ENCODE measurements around the gene PALLD. TPM values are rescaled to one million over a fixed set of nuclear protein-coding genes. Genes with fewer than 3 reads are reported as not detected.
"Not testable (repeated sequence)": the region's sequence is repeated elsewhere in the genome, so short reads cannot be mapped to it uniquely, and the experiment has no call there.

PALLD gene
- total and polyA plus RNA-seq, 2 of the 8 experiments (the other 6 are each of a cell fraction or from before 2014, with no cell fraction given): 10.5 to 25.0 TPM

DNA sequence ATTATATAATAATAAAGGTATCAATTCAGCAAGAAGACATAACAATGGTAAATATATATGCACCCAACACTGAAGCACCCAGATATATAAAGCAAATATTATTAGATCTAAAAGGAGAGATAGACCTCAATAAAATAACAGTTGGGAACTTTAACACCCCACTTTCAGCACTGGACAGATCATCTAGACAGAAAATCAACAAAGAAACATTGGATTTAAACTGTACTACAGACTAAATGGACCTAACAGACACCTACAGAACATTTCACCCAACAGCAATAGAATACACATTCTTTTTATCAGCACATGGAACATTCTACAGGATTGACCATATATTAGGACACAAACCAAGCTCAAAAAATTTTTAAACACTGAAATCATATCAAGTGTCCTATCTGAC, 436.6 kb downstream of the PALLD start (continued):
- no peak for TF ChIP-seq HDAC2 (IDR thresholded peaks at IDR 0.05; ENCODE audit: borderline replicate concordance in 1 of 2, low read depth in 2 of 2, low read length in 2 of 2)

GRCh38 chr4:168937473-168937872, 440.6 kb downstream of the PALLD start:
- H2AFZ ChIP-seq (ENCODE audit: low read length); H3K9me3 ChIP-seq (ENCODE audit: insufficient read depth in 2 of 2, low read depth in 1 of 2, low read length in 1 of 2); H3K9ac ChIP-seq (replicated peaks in 1 of 4; ENCODE audit: extremely low read depth in 1 of 4, low read depth in 3 of 4, low read length in 3 of 4); H2BK15ac ChIP-seq (ENCODE audit: low read length); H4K91ac ChIP-seq (replicated peaks; ENCODE audit: insufficient read length, low read length); POLR2A ChIA-PET (ENCODE audit: partially characterized antibody); H3K4me2 ChIP-seq (ENCODE audit: insufficient read depth in 1 of 2, low read depth in 2 of 2, low read length in 2 of 2); H3K4ac ChIP-seq (replicated peaks; ENCODE audit: insufficient read length, low read depth, low read length); H3K36me3 ChIP-seq (ENCODE audit: control insufficient read depth in 2 of 4, insufficient read depth in 4 of 4, low read length in 3 of 4); H3K23ac ChIP-seq (ENCODE audit: insufficient read length); H3K27me3 ChIP-seq (replicated peaks in 1 of 4; ENCODE audit: control insufficient read depth in 3 of 4, extremely low read depth in 1 of 4, insufficient read depth in 3 of 4, low read length in 3 of 4); H4K8ac ChIP-seq (ENCODE audit: extremely low read depth, insufficient read depth, low read length); H2BK20ac ChIP-seq (ENCODE audit: low read length); H3K4me1 ChIP-seq (replicated peaks in 1 of 4; ENCODE audit: control insufficient read depth in 3 of 4, insufficient read depth in 4 of 4, low read length in 3 of 4); FAIRE-seq; H3K79me1 ChIP-seq (ENCODE audit: low read depth, low read length); H3K79me2 ChIP-seq (ENCODE audit: control insufficient read depth in 1 of 2, insufficient read depth in 2 of 2, low read length in 2 of 2); H2BK12ac ChIP-seq (ENCODE audit: low read depth, low read length); H3K14ac ChIP-seq (ENCODE audit: insufficient read length); H2AK5ac ChIP-seq (ENCODE audit: low read depth, low read length); H4K5ac ChIP-seq (ENCODE audit: insufficient read length, low read depth, low read length); H3K4me3 ChIP-seq (ENCODE audit: extremely low read depth in 1 of 4, insufficient read depth in 2 of 4, low read depth in 3 of 4, low read length in 4 of 4); H2BK5ac ChIP-seq (ENCODE audit: low read depth, low read length); H3K56ac ChIP-seq (replicated peaks; ENCODE audit: insufficient read length, low read depth, low read length); H2BK120ac ChIP-seq (replicated peaks; ENCODE audit: low read depth, low read length); H3K18ac ChIP-seq (ENCODE audit: extremely low read depth, low read length); H3K23me2 ChIP-seq (ENCODE audit: low read depth, low read length); H3K27ac ChIP-seq (ENCODE audit: low read depth, low read length); DNase-seq (ENCODE audit: low read depth in 1 of 2, low spot score in 2 of 2); H4K20me1 ChIP-seq (replicated peaks in 1 of 2; ENCODE audit: control insufficient read depth in 1 of 2, insufficient read depth in 2 of 2, low read length in 2 of 2): not testable (repeated sequence)
- WGBS, 2 experiments (ENCODE audit: extremely low coverage in 1 of 2, insufficient coverage in 1 of 2, insufficient read length in 1 of 2, insufficient replicate concordance in 2 of 2, low coverage in 1 of 2, low lambda C conversion rate in 2 of 2, missing lambda C conversion rate in 1 of 2): 83% methylated on average over 3 of the region's 3 CpGs; no CpG with 5 or more reads in 1 of the 2 experiments
- CTCF ChIA-PET (ENCODE audit: partially characterized antibody): interaction anchor here (0.7 to 4.4 kb wide), 2 partner anchors 15 to 419 kb away, joined by 3 to 17 read pairs; no protein-coding TSS in a partner anchor

Data from H1 (cell line).